ENCODE measurements around the gene EP400.

DNA sequence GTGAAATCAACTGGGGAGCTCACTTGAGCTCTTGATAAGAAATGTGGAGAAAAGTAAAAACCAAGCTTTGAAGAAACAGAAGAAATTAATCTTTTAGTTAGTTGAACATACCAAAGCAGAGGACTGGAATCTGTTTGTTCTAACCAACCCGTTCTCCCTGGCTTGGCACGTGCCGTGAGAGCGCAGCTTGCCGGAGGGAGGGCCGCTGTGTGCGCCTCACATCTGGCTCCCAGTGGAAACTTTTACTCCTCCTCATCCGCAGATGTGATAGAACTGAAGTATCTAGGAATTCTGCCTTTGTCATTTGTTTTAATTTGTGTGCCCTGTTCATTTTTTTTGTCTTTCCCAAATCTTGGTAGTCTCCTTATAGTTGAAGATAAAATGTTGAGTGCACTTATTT is 129.5 kb downstream of the EP400 start:
- TF ChIP-seq, protein P1, sequence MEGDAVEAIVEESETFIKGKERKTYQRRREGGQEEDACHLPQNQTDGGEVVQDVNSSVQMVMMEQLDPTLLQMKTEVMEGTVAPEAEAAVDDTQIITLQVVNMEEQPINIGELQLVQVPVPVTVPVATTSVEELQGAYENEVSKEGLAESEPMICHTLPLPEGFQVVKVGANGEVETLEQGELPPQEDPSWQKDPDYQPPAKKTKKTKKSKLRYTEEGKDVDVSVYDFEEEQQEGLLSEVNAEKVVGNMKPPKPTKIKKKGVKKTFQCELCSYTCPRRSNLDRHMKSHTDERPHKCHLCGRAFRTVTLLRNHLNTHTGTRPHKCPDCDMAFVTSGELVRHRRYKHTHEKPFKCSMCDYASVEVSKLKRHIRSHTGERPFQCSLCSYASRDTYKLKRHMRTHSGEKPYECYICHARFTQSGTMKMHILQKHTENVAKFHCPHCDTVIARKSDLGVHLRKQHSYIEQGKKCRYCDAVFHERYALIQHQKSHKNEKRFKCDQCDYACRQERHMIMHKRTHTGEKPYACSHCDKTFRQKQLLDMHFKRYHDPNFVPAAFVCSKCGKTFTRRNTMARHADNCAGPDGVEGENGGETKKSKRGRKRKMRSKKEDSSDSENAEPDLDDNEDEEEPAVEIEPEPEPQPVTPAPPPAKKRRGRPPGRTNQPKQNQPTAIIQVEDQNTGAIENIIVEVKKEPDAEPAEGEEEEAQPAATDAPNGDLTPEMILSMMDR (IDR thresholded peaks at IDR 0.05; ENCODE audit: insufficient read depth, low read length, poor library complexity, severe bottlenecking), result no peak
- TF ChIP-seq EZH2phosphoT487 (conservative IDR thresholded peaks at IDR 0.05; ENCODE audit: low read length), result no peak
